HEK293T (cell line): ENCODE results near the gene TRAF3.

Source experiments
- FOXM1 ChIP-seq: fragments of 450-650 bp; IDR thresholded peaks from 2 replicates; pipeline ENCODE4 v1.6.1; 2017; ENCODE audit warnings: mild to moderate bottlenecking, borderline replicate concordance
- HDGF ChIP-seq: fragments of 450-650 bp; IDR thresholded peaks from 2 replicates; pipeline ENCODE4 v1.6.1; 2017; ENCODE audit warnings: antibody characterized with exemption, borderline replicate concordance
- TARDBP ChIP-seq: fragments of 450-650 bp; IDR thresholded peaks from 2 replicates; pipeline ENCODE4 v1.6.1; 2016

GRCh38 chr14:102752239-102752847, 24.9 kb upstream of the TRAF3 start:
- TF ChIP-seq FOXM1 (no peak), HDGF (no peak), TARDBP (no peak)
